IPS DF 6.9 (cell line): ENCODE results near the gene CFI.
"Not testable (repeated sequence)": the region's sequence is repeated elsewhere in the genome, so short reads cannot be mapped to it uniquely, and the experiment has no call there.

Experiments used
- DNase-seq: peaks from one replicate; pipeline ENCODE4 v3.0.0-alpha.2; 2013; ENCODE audit warnings: low read depth, low spot score
- H3K27ac ChIP-seq: one replicate; pipeline ENCODE4 v1.5.1; 2013; ENCODE audit warnings: low read length, control low read depth
- H3K27me3 ChIP-seq: 2 replicates; pipeline ENCODE4 v1.6.1; 2013; ENCODE audit warnings: mild to moderate bottlenecking, low read length; ENCODE audit not compliant: control insufficient read depth, insufficient read depth
- H3K36me3 ChIP-seq: 2 replicates; pipeline ENCODE4 v1.6.1; 2013; ENCODE audit warnings: low read length; ENCODE audit not compliant: control insufficient read depth, insufficient read depth
- H3K4me1 ChIP-seq: 2 replicates; pipeline ENCODE4 v1.6.1; 2013; ENCODE audit warnings: low read length; ENCODE audit not compliant: control insufficient read depth, insufficient read depth
- H3K4me3 ChIP-seq: 2 replicates; pipeline ENCODE4 v1.5.1; 2013; ENCODE audit warnings: mild to moderate bottlenecking, low read length
- H3K9me3 ChIP-seq: 2 replicates; pipeline ENCODE4 v1.6.1; 2013; ENCODE audit warnings: low read length, inconsistent platforms; ENCODE audit not compliant: control insufficient read depth, insufficient read depth
- WGBS: extraction: QIAGEN DNeasy Blood & Tissue Kit; methylation state at CpG from one replicate; pipeline ENCODE4 v1.1.7; 2013; ENCODE audit warnings: mixed read lengths, missing lambda C conversion rate; ENCODE audit not compliant: insufficient read length, insufficient coverage; 5-methylcytosine and 5-hydroxymethylcytosine counted together

Gene CFI

GRCh38 chr4:109798866-109799265 lies 2.9 kb downstream of the CFI start:
- no peak overlapping the region for H3K4me3 ChIP-seq
- no peaks in the 10 kb centered on the region for H3K27me3 ChIP-seq

DNA sequence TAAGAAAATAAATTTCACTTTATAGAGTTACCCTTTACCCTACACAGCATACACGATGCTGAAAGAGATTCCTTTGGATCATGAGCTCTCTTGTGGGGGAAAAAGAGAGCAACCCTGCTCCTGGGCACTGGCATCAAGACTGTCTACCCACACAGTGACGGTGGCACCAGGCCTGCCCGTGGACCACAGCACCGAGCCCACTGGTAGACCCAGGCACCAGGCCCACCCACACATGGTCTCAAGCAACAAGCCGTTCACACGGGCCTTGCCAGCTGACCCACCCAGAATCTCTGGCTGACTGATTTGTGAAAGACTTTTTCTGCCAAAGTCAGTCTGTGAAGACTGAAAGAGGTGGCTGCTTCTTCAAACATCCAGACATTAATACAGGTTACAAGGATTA lies 6.7 kb downstream of the CFI start:
- no peak for DNase-seq
- WGBS, result no CpG with 5 or more reads among the region's 6 CpGs
- Histone ChIP-seq H3K36me3 (no peaks in the 10 kb centered on the region), H3K27ac (no peak overlapping the region), H3K4me1 (no peaks in the 10 kb centered on the region), H3K9me3 (no peaks in the 10 kb centered on the region), H3K27me3 (no peaks in the 10 kb centered on the region), H3K4me3 (no peak overlapping the region)

More at GRCh38 chr4:109798866-109799265, 2.9 kb downstream of the CFI start:
- no peaks in the 10 kb centered on the region for H3K9me3 ChIP-seq
- H3K27ac ChIP-seq, result no peak overlapping the region
- no peak for DNase-seq
- no peaks in the 10 kb centered on the region for H3K4me1 ChIP-seq
- H3K36me3 ChIP-seq, result no peaks in the 10 kb centered on the region

GRCh38 chr4:109787807-109788206 lies 14.0 kb downstream of the CFI start:
- DNase-seq, result no peak
- WGBS, result no CpG with 5 or more reads among the region's 1 CpG
- no peaks in the 10 kb centered on the region for H3K9me3 ChIP-seq
- H3K36me3 ChIP-seq, result no peaks in the 10 kb centered on the region
- H3K27ac ChIP-seq, result no peak overlapping the region
- no peak overlapping the region for H3K4me3 ChIP-seq
- H3K27me3 ChIP-seq, result no peaks in the 10 kb centered on the region
- H3K4me1 ChIP-seq, result no peaks in the 10 kb centered on the region

GRCh38 chr4:109786846-109787245 lies 15.0 kb downstream of the CFI start:
- H3K4me1 ChIP-seq, result no peaks in the 10 kb centered on the region
- no peaks in the 10 kb centered on the region for H3K27me3 ChIP-seq
- WGBS, result no CpG with 5 or more reads among the region's 1 CpG
- no peaks in the 10 kb centered on the region for H3K36me3 ChIP-seq
- no peak overlapping the region for H3K4me3 ChIP-seq
- no peak for DNase-seq
- no peaks in the 10 kb centered on the region for H3K9me3 ChIP-seq
- no peak overlapping the region for H3K27ac ChIP-seq

DNA sequence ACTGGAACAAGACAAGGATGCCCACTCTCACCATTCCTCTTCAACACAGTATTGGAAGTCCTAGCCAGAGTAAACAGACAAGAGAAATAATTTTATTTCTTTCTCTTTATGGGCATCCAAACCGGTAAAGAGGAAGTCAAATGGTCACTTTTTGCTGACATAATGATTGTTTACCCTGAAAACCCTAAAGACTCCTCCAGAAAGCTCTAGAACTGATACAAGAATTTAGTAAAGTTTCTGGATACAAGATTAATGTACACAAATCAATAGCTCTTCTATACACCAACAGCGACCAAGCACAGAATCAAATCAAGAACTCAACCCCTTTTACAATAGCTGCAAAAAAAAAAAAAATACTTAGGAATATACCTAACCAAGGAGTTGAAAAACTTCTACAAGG lies 19.7 kb downstream of the CFI start:
- H3K4me1 ChIP-seq, H3K9me3 ChIP-seq, DNase-seq, H3K27ac ChIP-seq, H3K4me3 ChIP-seq, H3K36me3 ChIP-seq, H3K27me3 ChIP-seq: not testable (repeated sequence)
- no CpG with 5 or more reads among the region's 2 CpGs for WGBS

DNA sequence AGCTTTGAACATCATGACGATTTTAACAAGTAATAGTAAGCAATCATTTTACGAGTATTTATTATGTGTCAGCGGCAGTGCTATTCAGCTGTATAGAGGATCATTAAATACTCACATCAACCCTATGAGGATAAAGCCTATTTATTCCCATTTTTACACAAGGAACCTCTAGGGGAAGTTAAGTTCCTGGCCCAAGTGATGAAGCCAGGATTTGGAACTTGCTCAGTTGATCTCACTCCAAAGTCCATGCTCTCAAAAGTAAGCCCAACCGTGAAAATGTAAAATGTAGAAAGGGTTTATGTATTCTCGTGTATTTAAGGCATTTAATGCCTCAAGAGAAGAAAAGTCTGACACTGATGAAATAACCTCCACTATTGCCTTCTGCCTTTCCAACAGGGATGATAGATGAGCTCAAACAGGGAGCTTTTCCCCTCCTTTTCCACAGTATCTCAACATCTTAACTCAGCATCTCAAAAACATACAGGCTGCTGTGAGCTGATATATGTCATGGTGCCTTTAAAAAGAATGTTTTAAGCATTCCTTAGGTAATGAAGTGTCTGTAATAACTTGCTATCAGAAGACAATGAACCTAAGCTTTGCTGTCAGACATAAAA lies 36.9 kb downstream of the CFI start:
- no CpG with 5 or more reads among the region's 5 CpGs for WGBS

GRCh38 chr4:109764376-109764775 lies 37.4 kb downstream of the CFI start:
- Histone ChIP-seq H3K4me3 (no peak overlapping the region), H3K9me3 (no peaks in the 10 kb centered on the region), H3K4me1 (no peaks in the 10 kb centered on the region), H3K27ac (no peak overlapping the region), H3K27me3 (no peaks in the 10 kb centered on the region), H3K36me3 (no peaks in the 10 kb centered on the region)
- WGBS, result no CpG with 5 or more reads among the region's 2 CpGs
- no peak for DNase-seq

More for the DNA sequence above, 36.9 kb downstream of the CFI start:
- no peak overlapping the region for H3K4me3 ChIP-seq
- H3K9me3 ChIP-seq, result no peaks in the 10 kb centered on the region
- H3K36me3 ChIP-seq, result no peaks in the 10 kb centered on the region
- no peak overlapping the region for H3K27ac ChIP-seq
- DNase-seq, result no peak
- H3K4me1 ChIP-seq, result no peaks in the 10 kb centered on the region
- no peaks in the 10 kb centered on the region for H3K27me3 ChIP-seq

GRCh38 chr4:109760682-109761081 lies 41.1 kb downstream of the CFI start:
- H3K9me3 ChIP-seq, result no peaks in the 10 kb centered on the region
- H3K4me3 ChIP-seq, result no peak overlapping the region
- H3K27me3 ChIP-seq, result no peaks in the 10 kb centered on the region
- H3K27ac ChIP-seq, result no peak overlapping the region
- DNase-seq, result no peak
- no peaks in the 10 kb centered on the region for H3K4me1 ChIP-seq
- no peaks in the 10 kb centered on the region for H3K36me3 ChIP-seq
- WGBS, result no CpG with 5 or more reads among the region's 2 CpGs

DNA sequence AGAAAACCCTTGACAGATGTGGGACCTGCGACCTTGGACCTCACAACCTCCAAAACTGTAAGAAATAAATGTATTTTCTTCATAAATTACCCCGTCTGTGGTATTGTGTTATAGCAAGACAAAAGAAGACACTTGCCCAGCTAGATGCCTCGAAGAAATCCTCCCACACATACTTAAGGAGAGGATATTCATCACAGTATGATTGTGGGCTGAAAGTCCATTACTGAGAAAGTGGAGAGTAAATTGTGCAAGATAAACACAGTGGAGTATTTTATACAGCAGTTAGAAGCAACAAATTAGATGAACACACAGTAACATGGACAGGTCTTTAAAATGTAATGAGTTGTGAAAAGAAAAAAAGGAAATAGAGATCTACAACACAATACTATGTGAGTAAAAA lies 46.1 kb downstream of the CFI start:
- H3K4me1 ChIP-seq, result no peaks in the 10 kb centered on the region
- no peak overlapping the region for H3K4me3 ChIP-seq
- H3K27me3 ChIP-seq, result no peaks in the 10 kb centered on the region
- H3K9me3 ChIP-seq, result no peaks in the 10 kb centered on the region
- DNase-seq, result no peak
- H3K27ac ChIP-seq, result no peak overlapping the region
- no peaks in the 10 kb centered on the region for H3K36me3 ChIP-seq
- no CpG with 5 or more reads among the region's 3 CpGs for WGBS

- Histone ChIP-seq H3K27me3 (no peaks in the 10 kb centered on the region), H3K4me1 (no peaks in the 10 kb centered on the region), H3K9me3 (no peaks in the 10 kb centered on the region), H3K36me3 (no peaks in the 10 kb centered on the region), H3K4me3 (no peak overlapping the region), H3K27ac (no peak overlapping the region)
- DNase-seq, result no peak
- no CpG with 5 or more reads among the region's 7 CpGs for WGBS
These were observed 47.5 kb downstream of the CFI start for GRCh38 chr4:109754093-109754857.

DNA sequence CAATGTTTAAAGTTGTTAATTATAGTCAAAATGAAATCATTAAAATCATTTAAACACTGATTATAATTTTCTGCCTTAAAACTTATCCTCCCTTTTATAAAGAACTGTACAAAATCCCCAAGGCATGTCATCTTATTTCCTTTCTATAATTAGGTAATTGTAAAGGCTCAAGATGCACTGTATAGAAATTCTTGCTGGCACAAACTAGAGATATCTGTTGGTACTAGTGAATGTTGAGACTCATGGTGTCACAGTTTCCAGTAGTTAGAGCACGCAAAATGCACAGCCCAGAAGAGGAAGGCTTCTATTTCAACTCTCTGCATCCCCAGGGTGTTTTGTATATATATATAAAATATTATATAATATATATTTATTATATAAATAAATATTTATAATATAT lies 49.3 kb downstream of the CFI start:
- DNase-seq, result no peak
- no peaks in the 10 kb centered on the region for H3K4me1 ChIP-seq
- no peak overlapping the region for H3K4me3 ChIP-seq
- no CpG with 5 or more reads among the region's 1 CpG for WGBS
- no peaks in the 10 kb centered on the region for H3K9me3 ChIP-seq
- no peak overlapping the region for H3K27ac ChIP-seq
- no peaks in the 10 kb centered on the region for H3K27me3 ChIP-seq
- no peaks in the 10 kb centered on the region for H3K36me3 ChIP-seq
